Stimulated activated CD8-positive, alpha-beta memory T cell treated with anti-CD3 and anti-CD28 coated beads, Interleukin-4, amount 100 ng/mL, for 24 hours (primary cell): ENCODE data around the gene PLXNA3.
"Not testable (repeated sequence)": the region's sequence is repeated elsewhere in the genome, so short reads cannot be mapped to it uniquely, and the experiment has no call there.

Source experiments
- DNase-seq: peaks from one replicate; pipeline ENCODE4 v3.0.0-alpha.2; 2020; ENCODE audit warnings: low read depth

PLXNA3 gene

DNA sequence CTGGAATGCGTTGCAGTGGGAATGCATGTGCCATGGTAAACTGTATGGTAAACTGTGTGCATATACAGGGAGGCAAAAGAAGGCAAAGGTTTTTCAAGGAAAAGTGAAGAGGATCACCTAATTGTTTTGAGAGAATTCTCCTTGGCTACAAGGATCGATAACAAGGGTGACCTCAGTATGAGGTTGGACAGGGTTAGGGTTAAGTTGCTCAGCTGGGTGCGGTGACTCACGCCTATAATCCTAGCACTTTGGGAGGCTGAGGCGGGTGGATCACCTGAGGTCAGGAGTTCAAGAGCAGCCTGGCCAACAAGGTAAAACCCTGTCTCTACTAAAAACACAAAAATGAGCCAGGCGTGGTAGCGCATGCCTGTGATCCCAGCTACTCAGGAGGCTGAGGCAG is 43.3 kb downstream of the PLXNA3 start:
- DNase-seq, result not testable (repeated sequence)

- DNase-seq, result no peak
Measured at GRCh38 chrX:154502098-154502497, 44.0 kb downstream of the PLXNA3 start.

DNA sequence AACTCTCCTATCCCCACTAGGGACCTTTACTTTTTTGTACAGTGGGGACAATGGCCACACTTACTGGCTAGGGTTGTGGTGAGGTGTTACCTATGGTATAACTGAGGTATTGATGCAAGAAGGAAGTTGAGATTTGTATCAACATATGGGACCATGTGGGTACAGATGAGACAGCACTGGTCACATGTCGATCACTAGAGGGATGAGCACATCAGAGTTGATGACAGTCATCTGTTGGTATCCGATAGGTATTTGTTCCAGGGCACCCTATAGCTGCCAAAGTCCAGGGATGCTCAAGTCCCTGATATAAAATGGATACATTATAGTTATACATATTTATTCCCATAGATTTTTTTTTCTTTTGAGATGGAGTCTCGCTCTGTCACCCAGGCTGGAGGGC is 44.9 kb downstream of the PLXNA3 start:
- no peak for DNase-seq

DNA sequence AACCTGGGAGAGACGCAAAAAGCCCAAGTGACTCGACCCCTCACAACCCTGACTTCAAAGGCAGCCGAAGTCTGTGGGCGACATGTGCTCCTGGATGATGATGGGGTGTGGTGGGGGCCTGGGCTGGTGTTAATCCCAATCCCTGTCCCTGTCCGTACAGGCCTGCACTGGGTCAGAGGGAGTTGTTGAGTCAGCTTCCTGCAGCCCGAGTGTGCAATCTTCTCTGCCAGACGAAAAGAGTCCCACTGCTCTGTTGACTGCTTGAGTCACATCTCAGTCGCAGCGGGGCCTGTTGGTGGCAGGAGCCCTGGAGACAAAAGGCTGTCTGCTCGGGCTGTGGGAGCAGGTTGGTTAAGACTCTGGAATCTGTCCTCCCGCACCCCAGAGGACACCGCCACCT is 47.7 kb downstream of the PLXNA3 start:
- no peak for DNase-seq

- no peak for DNase-seq
Measured at GRCh38 chrX:154506483-154507332, 48.6 kb downstream of the PLXNA3 start.

GRCh38 chrX:154507673-154508383 is 49.7 kb downstream of the PLXNA3 start:
- no peak for DNase-seq

- no peak for DNase-seq
Measured at GRCh38 chrX:154508384-154508745, 50.3 kb downstream of the PLXNA3 start.

DNA sequence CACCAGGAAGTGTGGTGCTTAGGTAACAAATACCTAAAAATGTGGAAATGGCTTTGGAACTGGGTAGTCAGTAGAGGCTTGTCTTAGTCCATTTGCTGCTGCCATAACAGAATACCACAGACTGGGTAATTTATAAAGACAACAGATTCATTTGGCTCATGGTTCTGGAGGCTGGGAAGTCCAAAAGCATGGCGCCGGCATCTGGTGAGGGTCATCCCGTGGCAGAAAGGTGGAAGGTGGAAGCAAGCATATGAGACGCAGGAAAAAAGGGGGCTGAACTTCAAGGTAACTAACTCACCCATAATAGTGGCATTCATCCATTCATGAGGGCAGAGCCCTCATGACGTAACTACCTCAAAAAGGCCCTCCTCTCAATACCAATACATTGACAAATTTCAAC is 51.4 kb downstream of the PLXNA3 start:
- DNase-seq, result no peak

GRCh38 chrX:154511761-154512160 is 53.7 kb downstream of the PLXNA3 start:
- DNase-seq, result no peak

GRCh38 chrX:154512879-154513553 is 54.9 kb downstream of the PLXNA3 start:
- no peak for DNase-seq

DNA sequence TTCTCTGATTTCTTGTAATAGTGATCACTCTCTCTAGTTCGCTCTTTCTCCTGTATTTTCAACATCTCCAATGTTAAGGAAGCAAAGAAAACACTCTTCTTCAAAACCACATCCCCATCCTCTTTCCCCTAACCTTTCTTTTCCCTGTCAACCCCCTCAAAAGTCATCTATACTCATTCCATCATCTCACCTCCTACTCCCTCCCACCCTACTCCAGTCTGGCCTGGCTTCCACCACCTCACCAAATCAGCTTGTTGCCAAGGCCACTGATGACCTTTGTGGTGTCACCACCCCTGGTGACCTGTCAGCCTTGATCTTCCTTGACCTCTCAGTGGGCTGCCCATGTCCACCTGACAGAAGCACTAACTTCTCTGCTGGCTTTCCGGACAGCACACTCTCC is 55.6 kb downstream of the PLXNA3 start:
- DNase-seq, result no peak

DNA sequence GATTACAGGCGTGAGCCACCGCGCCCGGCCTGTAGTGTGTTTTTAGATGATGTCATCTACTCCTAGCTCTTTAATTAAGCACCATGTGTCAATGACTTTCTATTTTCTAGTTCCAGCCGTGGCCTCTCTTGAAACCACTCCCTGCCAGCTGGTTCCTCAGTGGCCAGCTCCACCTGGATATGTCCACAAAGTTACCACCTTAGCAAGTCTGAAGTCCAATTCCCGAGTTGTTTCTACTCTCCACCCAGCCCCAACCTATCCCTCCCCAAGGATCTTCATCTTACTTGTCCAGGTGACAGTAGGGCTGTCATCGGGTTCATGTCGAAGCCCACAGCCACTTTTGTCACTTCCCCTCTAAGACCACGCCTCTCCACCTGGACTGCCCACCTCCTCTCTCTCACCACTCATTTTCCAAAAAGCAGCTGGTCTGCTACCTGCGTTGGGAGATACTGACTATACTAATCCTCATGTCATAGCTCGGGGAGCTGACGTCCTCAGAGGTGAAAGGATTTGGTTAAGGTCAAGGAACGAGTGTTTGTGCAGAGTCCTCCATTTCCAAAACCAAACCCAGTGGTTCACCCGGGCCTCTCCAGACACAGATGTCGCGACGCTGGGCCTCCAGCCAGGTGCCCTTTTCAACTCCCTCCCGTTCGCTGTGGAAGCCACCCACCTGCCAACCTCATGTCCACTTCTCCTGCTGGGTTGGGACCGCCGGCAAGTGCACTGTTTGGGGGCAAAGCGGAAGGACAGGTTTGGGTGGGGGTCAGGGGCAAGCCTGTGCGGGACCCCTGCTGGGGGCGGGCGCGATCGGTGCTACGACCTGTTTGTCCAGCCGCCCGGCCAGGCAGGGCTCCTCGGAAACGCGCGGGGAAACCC is 57.2 kb downstream of the PLXNA3 start:
- DNase-seq, result no peak

DNA sequence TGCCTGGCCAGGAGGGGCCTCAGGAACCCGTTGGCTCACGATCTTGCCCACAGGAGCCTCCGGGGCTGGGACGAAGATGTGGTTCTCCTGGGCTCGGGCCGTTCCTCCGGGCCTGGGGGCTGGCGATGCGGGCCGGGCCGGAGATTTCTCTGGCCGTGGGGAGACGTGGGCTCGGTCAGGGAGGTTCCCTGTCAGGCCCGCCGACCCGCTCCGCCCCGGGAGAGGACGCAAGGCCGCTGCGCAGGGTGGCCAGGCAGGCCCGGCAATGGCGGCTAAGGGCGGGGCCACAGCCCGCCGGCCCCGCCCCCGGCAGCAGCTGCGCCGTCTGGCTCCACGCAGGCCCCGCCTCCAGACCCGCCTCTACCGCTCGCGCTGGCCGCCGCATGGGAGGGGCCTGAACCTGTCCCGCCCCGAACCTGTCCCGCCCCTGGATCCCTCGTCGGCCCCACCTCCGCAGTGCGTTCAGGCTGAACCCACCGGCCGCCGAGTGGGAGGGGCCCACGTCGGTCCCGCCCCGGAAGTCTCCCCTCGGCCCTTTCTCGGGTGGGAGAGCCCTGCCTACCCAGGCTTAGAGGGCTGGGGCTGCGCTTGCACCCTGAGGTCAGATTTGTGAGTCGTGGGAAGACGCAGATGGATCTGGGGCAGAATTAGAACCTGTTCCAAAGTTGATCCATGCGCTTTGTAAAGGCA is 58.0 kb downstream of the PLXNA3 start, which contains the start of gene FAM3A:
Gene FAM3A, minus strand, starts transcription at position 267 of the 690 bp plus-strand sequence. CDS start 460 bp downstream, outside the sequence.
- peak; percentile 87 for DNase-seq

- DNase-seq, result no peak
Measured at GRCh38 chrX:154516656-154517100, 58.6 kb downstream of the PLXNA3 start.

DNA sequence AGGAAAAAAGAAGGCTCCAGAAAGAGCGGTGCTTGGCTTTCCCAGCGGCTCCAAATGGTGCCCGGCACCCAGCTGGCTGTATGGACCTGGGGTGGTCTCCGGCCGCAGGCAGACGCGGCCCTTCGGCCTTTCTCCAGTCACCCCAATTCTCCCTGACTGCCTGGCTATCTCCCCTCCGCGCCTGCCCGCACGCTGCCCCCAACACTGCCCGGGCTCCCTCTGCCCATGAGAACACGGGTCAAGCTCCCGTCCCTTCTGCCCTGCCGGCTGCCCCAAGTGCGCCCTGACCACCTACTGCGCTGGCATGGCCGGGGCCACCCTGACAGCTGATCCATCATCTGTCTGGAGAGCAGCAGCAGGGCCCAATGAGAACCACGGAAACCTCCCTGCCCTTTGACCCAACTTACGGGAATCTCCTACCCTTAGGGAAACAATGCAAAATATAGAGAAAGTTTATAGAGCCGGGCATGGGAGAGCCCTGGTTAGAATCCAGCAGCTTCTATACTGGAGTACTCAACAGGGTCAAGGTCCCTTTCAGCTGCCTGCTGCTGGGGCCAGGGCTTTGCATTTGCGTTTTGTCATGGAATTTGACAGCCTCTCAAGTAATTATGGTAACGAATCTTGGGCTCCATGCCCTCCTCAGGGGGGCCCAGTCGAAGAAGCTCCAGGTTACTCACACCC is 59.2 kb downstream of the PLXNA3 start:
- DNase-seq, result no peak

DNA sequence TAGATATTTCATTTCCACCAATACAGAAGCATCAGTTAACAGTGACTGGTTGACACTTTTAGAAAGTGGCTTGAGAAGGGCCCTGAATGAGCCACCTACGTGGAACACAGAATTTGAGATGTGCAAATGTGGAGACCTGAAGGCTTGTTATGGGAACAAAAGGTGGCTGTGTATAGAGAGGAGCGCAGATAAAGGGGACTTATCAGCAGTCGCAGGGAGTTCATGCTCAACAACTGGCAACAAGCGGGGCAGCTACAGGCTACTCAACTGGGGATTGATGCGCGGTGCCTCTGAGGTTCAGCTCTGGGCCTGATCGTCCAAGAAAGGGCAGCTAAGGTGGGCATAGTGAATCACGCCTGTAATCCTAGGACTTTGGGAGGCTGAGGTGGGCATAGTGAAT is 61.3 kb downstream of the PLXNA3 start:
- no peak for DNase-seq

- no peak for DNase-seq
Measured at GRCh38 chrX:154525606-154526490, 67.8 kb downstream of the PLXNA3 start.

GRCh38 chrX:154526901-154527675 is 69.0 kb downstream of the PLXNA3 start:
- DNase-seq, result peak; percentile 35
